H1 (cell line): ENCODE results near the gene FXYD3. TPM values are rescaled to one million over a fixed set of nuclear protein-coding genes. Genes with fewer than 3 reads are reported as not detected.
A peak's percentile ranks its signal among the peaks of the same experiment; 100 is the strongest.

Experiments used
- CTCF ChIA-PET: fragments of 300-600 bp; sonication (Branson Sonifier 250); formaldehyde crosslinking; loops from one replicate; lab custom pipeline; 2021; ENCODE audit not compliant: partially characterized antibody; lab: Charles Lee
- POLR2A ChIA-PET: fragments of 300-600 bp; sonication (Branson Sonifier 250); formaldehyde crosslinking; loops from one replicate; lab custom pipeline; 2021; ENCODE audit warnings: inconsistent platforms; ENCODE audit not compliant: partially characterized antibody; lab: Charles Lee
- DNase-seq, 2 experiments: peaks; one replicate each; pipeline versions ENCODE4 v3.0.0 to v3.0.0-alpha.2; 2010 to 2022; ENCODE audit warnings: low spot score in 2 of 2, low read depth in 1 of 2, mixed read lengths in 1 of 2
- FAIRE-seq: peaks from 2 replicates; lab custom pipeline; 2011; peaks lifted over from hg19 to GRCh38; lab: Jason Lieb, UNC
- H2AFZ ChIP-seq: 2 replicates; pipeline ENCODE4 v1.8.1; 2012; ENCODE audit warnings: low read length, inconsistent platforms
- H2AK5ac ChIP-seq: 2 replicates; pipeline ENCODE4 v1.6.1; 2013; ENCODE audit warnings: low read depth, low read length
- H2BK120ac ChIP-seq: replicated peaks from 2 replicates; pipeline ENCODE3; 2013; ENCODE audit warnings: low read depth, low read length, inconsistent platforms
- H2BK12ac ChIP-seq: 2 replicates; pipeline ENCODE4 v1.6.1; 2013; ENCODE audit warnings: low read depth, low read length
- H2BK15ac ChIP-seq: 2 replicates; pipeline ENCODE4 v1.6.1; 2013; ENCODE audit warnings: low read length
- H2BK20ac ChIP-seq: 2 replicates; pipeline ENCODE4 v1.6.1; 2013; ENCODE audit warnings: low read length
- H2BK5ac ChIP-seq: 2 replicates; pipeline ENCODE4 v1.6.1; 2013; ENCODE audit warnings: low read depth, low read length
- H3K14ac ChIP-seq: 2 replicates; pipeline ENCODE4 v1.6.1; 2013; ENCODE audit warnings: inconsistent platforms; ENCODE audit not compliant: insufficient read length
- H3K18ac ChIP-seq: 2 replicates; pipeline ENCODE4 v1.6.1; 2013; ENCODE audit warnings: low read length; ENCODE audit errors: extremely low read depth
- H3K23ac ChIP-seq: 2 replicates; pipeline ENCODE4 v1.6.1; 2013; ENCODE audit warnings: inconsistent platforms; ENCODE audit not compliant: insufficient read length
- H3K23me2 ChIP-seq: 2 replicates; pipeline ENCODE4 v1.6.1; 2013; ENCODE audit warnings: low read depth, low read length
- H3K27ac ChIP-seq: 2 replicates; pipeline ENCODE4 v1.6.1; 2011; ENCODE audit warnings: low read depth, low read length, inconsistent platforms
- H3K27me3 ChIP-seq, 4 experiments: replicated peaks in 1 of 4; 1 replicate in 1 of 4; 2 replicates in 3 of 4; pipeline versions ENCODE4 v1.6.1 to v1.8.1; 2011 to 2013; ENCODE audit warnings: low read length in 3 of 4, mild to moderate bottlenecking in 3 of 4, inconsistent platforms in 2 of 4, mixed read lengths in 2 of 4, moderate library complexity in 1 of 4; ENCODE audit not compliant: control insufficient read depth in 3 of 4, insufficient read depth in 3 of 4; ENCODE audit errors: extremely low read depth in 1 of 4
- H3K36me3 ChIP-seq, 4 experiments: 2 replicates each; pipeline versions ENCODE4 v1.6.1 to v1.8.1; 2011 to 2013; ENCODE audit warnings: mild to moderate bottlenecking in 4 of 4, low read length in 3 of 4, moderate library complexity in 2 of 4, control low read depth in 1 of 4, inconsistent platforms in 1 of 4; ENCODE audit not compliant: insufficient read depth in 4 of 4, control insufficient read depth in 2 of 4
- H3K4ac ChIP-seq: replicated peaks from 2 replicates; pipeline ENCODE3; 2013; ENCODE audit warnings: low read length, low read depth, mixed read lengths, inconsistent platforms; ENCODE audit not compliant: insufficient read length
- H3K4me1 ChIP-seq, 4 experiments: replicated peaks in 1 of 4; 1 replicate in 1 of 4; 2 replicates in 3 of 4; pipeline versions ENCODE4 v1.6.1 to v1.8.1; 2011 to 2013; ENCODE audit warnings: low read length in 3 of 4, inconsistent platforms in 2 of 4, mixed read lengths in 1 of 4; ENCODE audit not compliant: insufficient read depth in 4 of 4, control insufficient read depth in 3 of 4
- H3K4me2 ChIP-seq, 2 experiments: 2 replicates each; pipeline versions ENCODE4 v1.6.1 to v1.8.1; 2011 to 2013; ENCODE audit warnings: low read depth in 2 of 2, low read length in 2 of 2, control low read depth in 1 of 2, inconsistent platforms in 1 of 2, mild to moderate bottlenecking in 1 of 2; ENCODE audit not compliant: insufficient read depth in 1 of 2
- H3K4me3 ChIP-seq, 4 experiments: fragments of 200-600, 300-600 bp in 1 of 4; sonication (generic), shearing (Covaris generic), sonication (Bioruptor Twin) in 1 of 4; 2 replicates each; pipeline versions ENCODE4 v1.5.1 to v1.8.1; 2011 to 2016; ENCODE audit warnings: low read length in 4 of 4, low read depth in 3 of 4, control low read depth in 2 of 4, inconsistent platforms in 2 of 4, mild to moderate bottlenecking in 2 of 4, mixed read lengths in 1 of 4, moderate library complexity in 1 of 4; ENCODE audit not compliant: insufficient read depth in 2 of 4; ENCODE audit errors: extremely low read depth in 1 of 4
- H3K56ac ChIP-seq: replicated peaks from 2 replicates; pipeline ENCODE3; 2013; ENCODE audit warnings: low read depth, mild to moderate bottlenecking, mixed read lengths, low read length, inconsistent platforms; ENCODE audit not compliant: insufficient read length
- H3K79me1 ChIP-seq: 2 replicates; pipeline ENCODE4 v1.6.1; 2013; ENCODE audit warnings: low read depth, low read length, control low read depth
- H3K79me2 ChIP-seq, 2 experiments: 2 replicates each; pipeline versions ENCODE4 v1.6.1 to v1.8.1; 2012 to 2013; ENCODE audit warnings: low read length in 2 of 2, mild to moderate bottlenecking in 2 of 2, inconsistent platforms in 1 of 2; ENCODE audit not compliant: insufficient read depth in 2 of 2, control insufficient read depth in 1 of 2
- H3K9ac ChIP-seq, 4 experiments: replicated peaks in 1 of 4; 1 replicate in 1 of 4; 2 replicates in 3 of 4; pipeline versions ENCODE4 v1.6.1 to v1.8.1; 2011 to 2013; ENCODE audit warnings: low read depth in 3 of 4, low read length in 3 of 4, control low read depth in 2 of 4, mild to moderate bottlenecking in 2 of 4, moderate library complexity in 2 of 4, inconsistent platforms in 1 of 4; ENCODE audit errors: extremely low read depth in 1 of 4
- H3K9me3 ChIP-seq, 2 experiments: 2 replicates each; pipeline versions ENCODE4 v1.6.1 to v1.8.1; 2012 to 2013; ENCODE audit warnings: mild to moderate bottlenecking in 2 of 2, moderate library complexity in 2 of 2, control low read depth in 1 of 2, inconsistent platforms in 1 of 2, low read depth in 1 of 2, low read length in 1 of 2, mixed read lengths in 1 of 2; ENCODE audit not compliant: insufficient read depth in 2 of 2
- H4K20me1 ChIP-seq, 2 experiments: replicated peaks in 1 of 2; 2 replicates each; pipeline versions ENCODE3 to v1.8.1; 2011 to 2013; ENCODE audit warnings: inconsistent platforms in 2 of 2, low read length in 2 of 2, mild to moderate bottlenecking in 1 of 2; ENCODE audit not compliant: insufficient read depth in 2 of 2, control insufficient read depth in 1 of 2
- H4K5ac ChIP-seq: 2 replicates; pipeline ENCODE4 v1.6.1; 2013; ENCODE audit warnings: low read length, low read depth, mixed read lengths, inconsistent platforms; ENCODE audit not compliant: insufficient read length
- H4K8ac ChIP-seq: 2 replicates; pipeline ENCODE4 v1.8.0; 2013; ENCODE audit warnings: mild to moderate bottlenecking, moderate library complexity, low read length, inconsistent platforms; ENCODE audit not compliant: insufficient read depth; ENCODE audit errors: extremely low read depth
- H4K91ac ChIP-seq: replicated peaks from 2 replicates; pipeline ENCODE3; 2013; ENCODE audit warnings: low read length, mixed read lengths, inconsistent platforms; ENCODE audit not compliant: insufficient read length
- CHD2 ChIP-seq: IDR thresholded peaks from 2 replicates; pipeline ENCODE4 v1.6.1; 2012; ENCODE audit warnings: low read length, improper control_type of control experiment
- CREB1 ChIP-seq: IDR thresholded peaks from 2 replicates; pipeline ENCODE4 v1.6.1; 2012; ENCODE audit warnings: inconsistent platforms
- CTBP2 ChIP-seq: IDR thresholded peaks from 2 replicates; pipeline ENCODE4 v1.7.0; 2011; ENCODE audit warnings: borderline replicate concordance, mild to moderate bottlenecking, moderate library complexity, mixed read lengths, low read length; ENCODE audit not compliant: insufficient read depth, insufficient read length
- KDM1A ChIP-seq: fragments of 200-600, 300-600 bp; sonication (generic); IDR thresholded peaks from 2 replicates; pipeline ENCODE4 v1.7.1; 2016; ENCODE audit warnings: mild to moderate bottlenecking, low read length, borderline replicate concordance
- KDM5A ChIP-seq: fragments of 200-600 bp; IDR thresholded peaks from 2 replicates; pipeline ENCODE4 v1.7.1; 2012; ENCODE audit warnings: mild to moderate bottlenecking, low read length, inconsistent platforms, mixed read lengths
- RAD21 ChIP-seq, 2 experiments: IDR thresholded peaks in 1 of 2; conservative IDR thresholded peaks in 1 of 2; 2 replicates each; pipeline ENCODE4 v1.6.1; 2011; ENCODE audit warnings: low read depth in 2 of 2, low read length in 2 of 2, improper control_type of control experiment in 1 of 2, inconsistent platforms in 1 of 2, mild to moderate bottlenecking in 1 of 2, moderate library complexity in 1 of 2
- TBP ChIP-seq: IDR thresholded peaks from 2 replicates; pipeline ENCODE4 v1.6.1; 2011; ENCODE audit warnings: low read depth, low read length, improper control_type of control experiment
- WGBS, 2 experiments: shearing (Covaris generic) in 1 of 2; methylation state at CpG; one replicate each; pipeline versions ENCODE4 v1.1.6 to v1.1.7; 2013 to 2015; ENCODE audit warnings: low lambda C conversion rate in 2 of 2, mixed read lengths in 2 of 2, inconsistent platforms in 1 of 2, low coverage in 1 of 2, missing lambda C conversion rate in 1 of 2; ENCODE audit not compliant: insufficient replicate concordance in 2 of 2, insufficient coverage in 1 of 2, insufficient read length in 1 of 2; ENCODE audit errors: extremely low coverage in 1 of 2, missing lambda C conversion rate in 1 of 2; 5-methylcytosine and 5-hydroxymethylcytosine counted together
- polyA plus RNA-seq, 7 experiments: library from polyadenylated mRNA; depleted of rRNA in 3 of 7; stranded (reverse) in 5 of 7; unstranded in 2 of 7; fragments of >200 nt in 5 of 7; fragments of 200-250 nt in 2 of 7; gene quantifications; 1 replicate in 5 of 7; 2 replicates in 1 of 7; 4 replicates in 1 of 7; pipeline versions ENCODE4 v1.2.1 to v1.2.3, GENCODE V29; 2011 to 2013; ENCODE audit warnings: missing spikeins in 2 of 7, mixed read lengths in 2 of 7
- total RNA-seq: library from RNA; stranded (reverse); fragmentation: NEBNext Ultra II Directional; extraction: Animal tissue kit (Norgen Biotek cat#: 25700); gene quantifications from 2 replicates; pipeline ENCODE4 v1.2.1, GENCODE V29; 2021

Gene FXYD3
- total and polyA plus RNA-seq, 2 of the 8 experiments (the other 6 are each of a cell fraction or from before 2014, with no cell fraction given): 0.33 TPM; not detected in 1

DNA sequence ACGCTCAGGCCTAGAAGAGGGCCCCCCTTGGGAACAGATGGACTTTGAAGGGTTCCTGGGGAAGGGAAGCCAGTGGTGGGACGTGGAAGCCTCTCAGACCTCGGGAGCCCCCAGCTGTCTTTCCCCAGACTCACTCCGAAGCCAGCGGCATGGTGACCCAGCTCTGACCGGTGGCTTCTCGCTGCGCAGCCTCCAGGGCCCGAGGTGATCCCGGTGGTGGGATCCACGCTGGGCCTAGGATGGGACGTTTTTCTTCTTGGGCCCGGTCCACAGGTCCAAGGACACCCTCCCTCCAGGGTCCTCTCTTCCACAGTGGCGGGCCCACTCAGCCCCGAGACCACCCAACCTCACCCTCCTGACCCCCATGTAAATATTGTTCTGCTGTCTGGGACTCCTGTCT lies 49.5 kb upstream of the FXYD3 start:
- no peaks in the 10 kb centered on the region for H3K79me2 ChIP-seq
- no peaks in the 10 kb centered on the region for H3K79me1 ChIP-seq
- 93% methylated on average over 14 of the region's 15 CpGs; no CpG with 5 or more reads in 1 of the 2 experiments for WGBS, 2 experiments
- no peak overlapping the region for H3K23ac ChIP-seq
- peaks cover 3 to 4% of the 10 kb centered on the region in 2 experiments; a peak in 3 of 4 replicates for H3K9me3 ChIP-seq
- no peak overlapping the region for H3K14ac ChIP-seq
- no peak overlapping the region for H4K91ac ChIP-seq
- H4K8ac ChIP-seq: no peak overlapping the region; the same call in 1 of the 2 replicates
- no peak overlapping the region for H3K4me2 ChIP-seq
- no peak overlapping the region for H2BK5ac ChIP-seq
- POLR2A ChIA-PET: interaction anchor here (0.9 to 3.0 kb wide), 11 partner anchors 8 to 188 kb away, joined by 3 to 26 read pairs (median 7); partner anchors contain the start of genes FXYD3, FXYD5 and FXYD7
- no peaks in the 10 kb centered on the region for H3K36me3 ChIP-seq
- no peak overlapping the region for H3K18ac ChIP-seq
- H4K5ac ChIP-seq: no peak overlapping the region
- peaks cover 3 to 13% (median 11%) of the 10 kb centered on the region in 4 experiments for H3K4me1 ChIP-seq
- FAIRE-seq (no peak), DNase-seq (no peak)
- H3K27me3 ChIP-seq: peaks cover 0 to 2% (median 0%) of the 10 kb centered on the region in 4 experiments; a peak in 1 of 7 replicates
- H3K23me2 ChIP-seq: no peaks in the 10 kb centered on the region; the same call in 1 of the 2 replicates
- H2BK20ac ChIP-seq: no peak overlapping the region
- H2BK15ac ChIP-seq: no peak overlapping the region
- H3K4me3 ChIP-seq: no peak overlapping the region
- no peak overlapping the region for H2AK5ac ChIP-seq
- no peaks in the 10 kb centered on the region for H4K20me1 ChIP-seq
- no peak overlapping the region for H3K56ac ChIP-seq
- no peak overlapping the region for H2BK120ac ChIP-seq
- no peak overlapping the region for H3K9ac ChIP-seq
- H3K27ac ChIP-seq: no peak overlapping the region
- no peak overlapping the region for H3K4ac ChIP-seq
- no peak overlapping the region for H2AFZ ChIP-seq
- CTCF ChIA-PET: interaction anchor here (0.7 to 5.0 kb wide), 29 partner anchors 7 to 404 kb away, joined by 3 to 73 read pairs (median 7); partner anchors contain the start of genes FXYD3, FXYD7 and LGI4
- no peak for TF ChIP-seq RAD21 (IDR thresholded peaks at IDR 0.05 in 1 of 2, conservative IDR thresholded peaks at IDR 0.05 in 1 of 2; ENCODE audit: low read depth in 2 of 2, low read length in 2 of 2)
- no peak for TF ChIP-seq CTBP2
- no peak for TF ChIP-seq TBP
- no peak for TF ChIP-seq KDM1A
- TF ChIP-seq KDM5A: no peak
- no peak for TF ChIP-seq CREB1
- TF ChIP-seq CHD2: no peak
- H2BK12ac ChIP-seq: 0 out of 2 replicates have a peak overlapping the region, but pooled peaks have one; percentile 88
